Activated CD4-positive, alpha-beta T cell treated with anti-CD3 and anti-CD28 coated beads, Interleukin-2, amount 10 ng/mL, durations not matched to agents 24 days and 14 days (primary cell): ENCODE measurements around the gene SOCS1. TPM values are rescaled to one million over a fixed set of nuclear protein-coding genes. Genes with fewer than 3 reads are reported as not detected.

Source experiments
- DNase-seq: peaks from one replicate; pipeline ENCODE4 v3.0.0; 2022
- H3K27ac Mint-ChIP-seq: one replicate; pipeline ENCODE4 v1.8.0; 2022; ENCODE audit warnings: mild to moderate bottlenecking, mixed read lengths
- H3K27me3 Mint-ChIP-seq: one replicate; pipeline ENCODE4 v1.8.0; 2022; ENCODE audit warnings: mixed read lengths
- H3K36me3 Mint-ChIP-seq: one replicate; pipeline ENCODE4 v1.8.0; 2022; ENCODE audit warnings: low read depth, mild to moderate bottlenecking, mixed read lengths
- H3K4me1 Mint-ChIP-seq: one replicate; pipeline ENCODE4 v1.8.0; 2021; ENCODE audit warnings: mixed read lengths
- H3K4me3 Mint-ChIP-seq: one replicate; pipeline ENCODE4 v1.8.0; 2022; ENCODE audit warnings: mild to moderate bottlenecking, moderate library complexity, mixed read lengths
- H3K9me3 Mint-ChIP-seq: one replicate; pipeline ENCODE4 v1.8.0; 2021; ENCODE audit warnings: mixed read lengths
- intact Hi-C: fragments of 100-400 bp; cut with micrococcal nuclease; formaldehyde crosslinking; loops from one replicate; pipeline ENCODE4 v1.15.1; 2023
- total RNA-seq: library from RNA; stranded (reverse); gene quantifications from 2 replicates; pipeline ENCODE4 v1.2.3, GENCODE V29; 2022

The SOCS1 gene
- total RNA-seq, 1 donor from 2014 or later, result 152 TPM

DNA sequence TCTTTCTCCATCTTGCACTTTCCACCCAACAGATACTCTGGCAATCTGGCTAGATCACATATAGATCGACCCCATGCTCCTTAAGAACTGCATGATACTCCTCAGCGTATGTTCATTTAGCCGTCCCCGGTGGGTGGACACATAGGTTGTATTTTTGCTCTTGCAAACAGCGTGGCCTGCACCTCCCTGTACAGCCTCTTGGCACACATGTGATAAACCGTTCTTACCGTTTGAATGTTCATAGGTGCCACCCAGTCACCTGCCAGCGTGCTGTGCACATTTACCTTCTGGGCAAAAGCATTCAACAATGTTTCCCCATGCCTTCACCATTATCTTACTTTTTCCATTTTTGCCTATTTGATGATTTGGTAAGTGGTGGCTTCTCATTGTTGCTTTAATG lies 6.9 kb upstream of the SOCS1 start:
- no peaks in the 10 kb centered on the region for H3K36me3 Mint-ChIP-seq
- no peak overlapping the region for H3K4me3 Mint-ChIP-seq
- peak overlapping the region; percentile 23 for H3K27ac Mint-ChIP-seq
- DNase-seq, result no peak
- H3K4me1 Mint-ChIP-seq, result peaks cover 47% of the 10 kb centered on the region
- no peaks in the 10 kb centered on the region for H3K27me3 Mint-ChIP-seq
- intact Hi-C loops, result loop anchor here (1.0 to 5.0 kb wide), 2 partner anchors 34 to 93 kb away; no protein-coding TSS in a partner anchor
- H3K9me3 Mint-ChIP-seq, result no peaks in the 10 kb centered on the region

DNA sequence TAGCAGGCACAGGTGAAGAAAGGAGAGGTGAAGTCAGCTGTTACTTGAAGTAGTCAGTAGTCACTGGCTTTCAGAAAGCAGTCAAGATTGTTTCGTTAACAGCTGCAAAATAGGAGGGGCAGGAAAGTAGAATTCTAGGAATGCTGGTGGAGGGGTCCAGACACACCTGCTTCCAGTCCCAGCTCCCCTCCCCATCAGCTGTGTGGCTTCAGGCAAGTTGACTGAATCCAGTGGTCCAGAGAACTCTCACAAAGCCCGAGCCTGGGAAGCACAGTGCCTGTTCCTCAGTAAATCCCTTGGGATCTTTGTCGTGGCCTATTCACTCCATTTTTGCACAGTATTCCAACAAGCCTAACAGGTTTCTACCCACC lies 4.6 kb upstream of the SOCS1 start:
- H3K27me3 Mint-ChIP-seq, result no peaks in the 10 kb centered on the region
- peak overlapping the region; percentile 6 for H3K27ac Mint-ChIP-seq
- DNase-seq, result no peak
- peaks cover 3% of the 10 kb centered on the region for H3K36me3 Mint-ChIP-seq
- no peaks in the 10 kb centered on the region for H3K9me3 Mint-ChIP-seq
- H3K4me1 Mint-ChIP-seq, result peaks cover 57% of the 10 kb centered on the region
- H3K4me3 Mint-ChIP-seq, result no peak overlapping the region
- intact Hi-C loops, result loop anchor here (5.0 kb wide), 1 partner anchor 37 kb away; no protein-coding TSS in a partner anchor

DNA sequence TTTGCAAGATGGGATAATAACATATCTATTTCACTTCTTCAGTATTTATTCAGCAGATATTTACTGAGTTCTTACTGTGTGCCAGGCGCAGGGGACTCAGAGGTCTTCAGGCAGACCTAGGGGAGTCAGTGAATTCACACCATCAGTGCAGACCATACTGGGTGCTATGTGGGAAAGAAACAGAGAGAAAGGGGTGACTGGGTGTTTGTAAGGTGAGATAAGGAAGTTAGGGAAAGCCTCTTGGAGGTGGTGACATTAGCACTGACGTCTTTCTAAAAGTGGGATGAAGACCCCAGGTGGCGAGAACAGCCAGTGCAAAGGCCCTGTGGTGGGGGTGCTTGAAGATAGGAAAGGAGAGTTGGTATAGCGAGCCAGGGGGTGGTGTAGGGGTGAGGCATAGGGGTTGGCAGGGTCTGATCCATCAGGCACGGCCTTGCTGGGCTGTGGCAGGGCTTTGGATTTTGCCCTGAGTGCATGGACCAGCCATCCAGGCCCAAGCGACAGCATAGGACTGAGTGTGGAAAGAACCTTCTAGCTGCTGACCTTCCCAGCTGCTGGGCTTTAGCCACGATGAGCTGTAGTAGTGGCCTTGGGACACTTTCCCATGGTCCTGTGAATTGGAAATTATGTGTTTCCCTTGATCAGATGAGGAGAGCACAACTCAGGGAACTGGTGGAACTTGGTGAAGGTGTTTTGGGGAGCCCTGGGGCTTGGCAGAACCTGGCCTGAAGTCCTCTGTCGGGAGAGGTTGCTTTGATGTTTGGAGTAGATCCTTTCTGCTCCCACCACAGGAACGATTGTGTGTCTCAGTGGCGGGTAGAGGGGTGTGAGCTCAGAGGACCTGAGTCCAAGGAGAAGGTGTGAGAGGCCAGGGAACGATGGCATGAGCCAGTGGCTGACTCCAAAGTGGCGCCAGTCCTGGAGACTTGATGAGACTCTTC lies 3.9 kb upstream of the SOCS1 start:
- Mint-ChIP-seq H3K4me1 (peaks cover 56% of the 10 kb centered on the region), H3K27me3 (no peaks in the 10 kb centered on the region), H3K36me3 (peaks cover 6% of the 10 kb centered on the region), H3K27ac (peak overlapping the region; percentile 6), H3K4me3 (no peak overlapping the region), H3K9me3 (no peaks in the 10 kb centered on the region)
- intact Hi-C loops, result loop anchor here (2.0 to 10.0 kb wide), 3 partner anchors 37 to 325 kb away; partner anchors contain the start of gene LITAF
- no peak for DNase-seq

GRCh38 chr16:11258553-11259492 lies 2.8 kb upstream of the SOCS1 start:
- Mint-ChIP-seq H3K4me3 (peak overlapping the region; percentile 73), H3K36me3 (peaks cover 15% of the 10 kb centered on the region), H3K4me1 (peaks cover 45% of the 10 kb centered on the region), H3K27me3 (no peaks in the 10 kb centered on the region), H3K27ac (peak overlapping the region; percentile 83), H3K9me3 (no peaks in the 10 kb centered on the region)
- intact Hi-C loops, result loop anchor here (2.0 to 10.0 kb wide), 2 partner anchors 70 to 326 kb away; partner anchors contain the start of gene LITAF
- peak; percentile 91 for DNase-seq

GRCh38 chr16:11257131-11257938 lies 1.3 kb upstream of the SOCS1 start:
- peak; percentile 86 for DNase-seq
- Mint-ChIP-seq H3K9me3 (no peaks in the 10 kb centered on the region), H3K4me3 (peak overlapping the region; percentile 99), H3K27me3 (no peaks in the 10 kb centered on the region), H3K36me3 (peaks cover 30% of the 10 kb centered on the region), H3K27ac (peak overlapping the region; percentile 97), H3K4me1 (peaks cover 41% of the 10 kb centered on the region)
- intact Hi-C loops, result loop anchor here (1.0 to 10.0 kb wide), 3 partner anchors 97 to 327 kb away; partner anchors contain the start of gene LITAF

- Mint-ChIP-seq H3K27me3 (no peaks in the 10 kb centered on the region), H3K9me3 (no peaks in the 10 kb centered on the region), H3K4me3 (peak overlapping the region; percentile 99), H3K36me3 (peaks cover 36% of the 10 kb centered on the region), H3K27ac (peak overlapping the region; percentile 97), H3K4me1 (peaks cover 47% of the 10 kb centered on the region)
- peak; percentile 87 for DNase-seq
- intact Hi-C loops, result loop anchor here (1.0 to 10.0 kb wide), 4 partner anchors 98 to 328 kb away; partner anchors contain the start of gene LITAF
Observed at GRCh38 chr16:11256661-11257130, 692 bp upstream of the SOCS1 start.

DNA sequence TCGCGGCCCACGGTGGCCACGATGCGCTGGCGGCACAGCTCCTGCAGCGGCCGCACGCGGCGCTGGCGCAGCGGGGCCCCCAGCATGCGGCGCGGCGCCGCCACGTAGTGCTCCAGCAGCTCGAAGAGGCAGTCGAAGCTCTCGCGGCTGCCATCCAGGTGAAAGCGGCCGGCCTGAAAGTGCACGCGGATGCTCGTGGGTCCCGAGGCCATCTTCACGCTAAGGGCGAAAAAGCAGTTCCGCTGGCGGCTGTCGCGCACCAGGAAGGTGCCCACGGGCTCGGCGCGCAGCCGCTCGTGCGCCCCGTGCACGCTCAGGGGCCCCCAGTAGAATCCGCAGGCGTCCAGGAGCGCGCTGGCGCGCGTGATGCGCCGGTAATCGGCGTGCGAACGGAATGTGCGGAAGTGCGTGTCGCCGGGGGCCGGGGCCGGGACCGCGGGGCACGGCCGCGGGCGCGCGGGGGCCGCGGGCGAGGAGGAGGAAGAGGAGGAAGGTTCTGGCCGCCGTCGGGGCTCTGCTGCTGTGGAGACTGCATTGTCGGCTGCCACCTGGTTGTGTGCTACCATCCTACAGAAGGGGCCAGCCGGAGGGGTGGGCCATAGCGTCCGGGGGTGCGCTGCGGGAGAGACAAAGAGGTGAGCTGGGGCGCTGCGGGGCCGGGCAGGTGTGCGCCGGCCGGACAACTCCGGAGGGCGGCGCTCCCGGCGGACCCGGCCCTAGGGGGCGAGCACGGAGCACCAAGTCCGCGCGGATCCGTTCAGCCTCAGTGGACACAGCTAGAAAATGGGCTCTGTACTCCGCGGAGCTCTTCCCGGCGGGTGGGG lies 879 bp downstream of the SOCS1 start:
- Mint-ChIP-seq H3K27ac (peak overlapping the region; percentile 88), H3K36me3 (peaks cover 49% of the 10 kb centered on the region), H3K9me3 (no peaks in the 10 kb centered on the region), H3K27me3 (no peaks in the 10 kb centered on the region), H3K4me1 (peaks cover 55% of the 10 kb centered on the region), H3K4me3 (peak overlapping the region; percentile 97)
- intact Hi-C loops, result loop anchor here (1.0 to 10.0 kb wide), 5 partner anchors 73 to 330 kb away; partner anchors contain the start of gene LITAF
- DNase-seq, result peak; percentile 89

DNA sequence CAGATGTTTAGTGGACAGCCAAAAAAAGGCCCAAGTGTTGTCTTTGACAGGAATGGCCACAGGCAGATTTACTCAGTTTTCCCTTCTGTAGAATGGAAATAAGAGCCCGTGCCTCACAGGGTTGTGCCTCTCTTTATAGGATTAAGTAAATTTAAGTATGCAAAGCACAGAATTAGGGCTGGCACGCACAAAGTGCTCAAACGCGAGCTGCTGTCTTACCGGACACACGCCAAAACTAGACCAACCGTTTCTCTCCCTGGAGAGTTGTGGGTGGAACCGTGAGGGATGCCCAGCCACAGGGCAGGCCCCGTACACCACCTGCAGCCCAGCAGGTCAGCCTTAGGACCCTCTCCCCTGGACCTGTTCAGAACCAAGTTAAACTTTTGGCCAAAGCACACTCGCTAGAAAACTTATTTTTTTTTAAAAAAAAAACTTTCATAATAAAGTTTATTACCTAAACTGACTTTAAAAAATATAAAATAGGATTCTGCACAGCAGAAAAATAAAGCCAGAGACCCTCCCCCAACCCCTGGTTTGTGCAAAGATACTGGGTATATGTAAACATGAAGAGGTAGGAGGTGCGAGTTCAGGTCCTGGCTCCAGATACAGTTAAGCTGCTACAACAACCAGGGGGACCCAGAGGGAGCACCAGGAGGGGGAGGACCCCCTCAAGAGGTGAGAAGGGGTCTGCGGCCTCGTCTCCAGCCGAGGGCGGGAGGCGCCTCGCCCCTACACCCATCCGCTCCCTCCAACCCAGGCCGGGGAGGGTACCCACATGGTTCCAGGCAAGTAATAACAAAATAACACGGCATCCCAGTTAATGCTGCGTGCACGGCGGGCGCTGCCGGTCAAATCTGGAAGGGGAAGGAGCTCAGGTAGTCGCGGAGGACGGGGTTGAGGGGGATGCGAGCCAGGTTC lies 1.8 kb downstream of the SOCS1 start:
- Mint-ChIP-seq H3K36me3 (peaks cover 51% of the 10 kb centered on the region), H3K27ac (peak overlapping the region; percentile 96), H3K9me3 (no peaks in the 10 kb centered on the region), H3K4me3 (peak overlapping the region; percentile 97), H3K27me3 (no peaks in the 10 kb centered on the region), H3K4me1 (peaks cover 47% of the 10 kb centered on the region)
- intact Hi-C loops, result loop anchor here (5.0 to 10.0 kb wide), 2 partner anchors 72 to 331 kb away; partner anchors contain the start of gene LITAF
- peak; percentile 75 for DNase-seq

DNA sequence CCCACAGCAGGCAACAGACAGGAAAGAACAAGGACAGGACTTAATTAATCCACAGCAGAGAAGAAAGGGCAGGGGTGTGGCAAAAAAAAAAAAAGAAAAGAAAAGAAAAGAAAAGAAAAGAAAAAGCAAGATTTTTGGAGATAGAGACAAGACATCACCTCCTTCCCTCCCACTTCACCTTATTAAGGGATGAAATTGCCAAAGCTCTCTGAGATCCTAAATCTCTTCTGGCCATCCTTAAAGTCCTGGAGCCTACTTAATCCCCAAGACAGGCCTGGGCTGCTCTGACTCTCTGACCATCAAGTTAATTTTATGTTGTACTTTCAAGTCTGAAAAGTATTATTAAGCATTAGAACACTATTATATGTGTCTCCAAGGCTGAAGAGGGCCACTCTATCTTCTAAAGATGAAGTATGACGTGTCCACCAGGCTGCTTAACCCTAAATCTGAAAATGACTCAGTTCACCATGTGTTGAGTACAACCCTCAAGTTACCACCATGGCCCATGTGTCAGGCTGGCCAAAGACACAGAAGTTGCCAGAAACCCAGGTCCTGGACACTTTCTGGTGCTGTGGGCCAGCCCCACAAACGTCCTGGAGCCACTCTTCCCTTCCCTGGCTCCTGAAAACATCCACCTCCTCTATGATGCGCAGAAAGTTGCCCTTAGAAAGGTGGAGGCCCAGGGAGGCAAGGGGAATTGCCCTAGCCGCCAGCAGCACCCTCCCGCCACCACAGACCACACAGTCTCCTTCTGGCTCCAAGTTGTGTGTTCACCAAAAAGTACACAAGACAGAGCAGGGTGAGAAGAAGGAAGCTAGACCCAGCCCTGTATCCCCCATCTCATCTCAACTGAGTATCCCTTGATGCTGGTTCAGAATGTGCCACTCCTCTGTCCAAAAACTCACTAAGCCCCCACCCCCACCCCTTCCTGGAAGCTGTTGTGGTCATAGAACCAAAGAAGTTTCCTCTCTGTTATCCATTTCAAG lies 2.7 kb downstream of the SOCS1 start:
- peak; percentile 86 for DNase-seq
- Mint-ChIP-seq H3K27ac (peak overlapping the region; percentile 96), H3K36me3 (peaks cover 56% of the 10 kb centered on the region), H3K9me3 (no peaks in the 10 kb centered on the region), H3K4me3 (peak overlapping the region; percentile 97), H3K27me3 (no peaks in the 10 kb centered on the region), H3K4me1 (peaks cover 46% of the 10 kb centered on the region)
- intact Hi-C loops, result loop anchor here (5.0 to 10.0 kb wide), 2 partner anchors 71 to 331 kb away; partner anchors contain the start of gene LITAF

DNA sequence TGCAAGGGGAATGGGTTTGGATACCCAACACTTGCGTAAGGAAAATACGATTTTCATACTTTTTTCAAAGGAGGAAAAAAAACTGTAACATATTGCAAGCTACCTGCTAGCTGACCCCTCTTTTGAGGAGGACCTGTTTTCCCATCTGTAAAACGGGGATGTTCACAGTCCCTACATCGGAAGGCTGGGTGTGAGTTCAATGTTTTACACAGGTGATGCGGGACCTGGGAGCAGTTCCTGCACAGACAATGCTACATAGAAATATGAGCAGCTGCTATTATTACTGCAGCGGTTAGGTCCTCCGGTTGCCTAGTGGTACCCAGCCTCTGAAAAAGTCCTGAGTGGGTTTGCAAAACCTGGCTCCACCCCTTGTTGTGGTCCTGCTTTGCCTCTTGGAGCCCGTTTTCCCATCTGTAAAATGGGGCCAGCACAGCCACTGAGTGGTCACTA lies 3.5 kb downstream of the SOCS1 start:
- Mint-ChIP-seq H3K27ac (peak overlapping the region; percentile 96), H3K4me1 (peaks cover 45% of the 10 kb centered on the region), H3K4me3 (peak overlapping the region; percentile 97), H3K27me3 (no peaks in the 10 kb centered on the region), H3K36me3 (peaks cover 61% of the 10 kb centered on the region), H3K9me3 (no peaks in the 10 kb centered on the region)
- DNase-seq, result peak; percentile 75
- intact Hi-C loops, result loop anchor here (1.0 to 10.0 kb wide), 6 partner anchors 18 to 332 kb away; partner anchors contain the start of gene LITAF
